Measurements from ENCODE around the gene MRPL14.

- TF ChIP-seq CTCF (conservative IDR thresholded peaks at IDR 0.05; ENCODE audit: low read length) (no peak), EZH2phosphoT487 (IDR thresholded peaks at IDR 0.05; ENCODE audit: borderline replicate concordance, low read depth, low read length) (no peak)
These were observed 53.4 kb downstream of the MRPL14 start for GRCh38 chr6:44073612-44074438.

Measured in OCI-LY7 (cell line).